ENCODE measurements around the gene ROBO1.

The ROBO1 gene

GRCh38 chr3:78569804-78570203, 1198.0 kb downstream of the ROBO1 start:
- no peak for DNase-seq

GRCh38 chr3:78565712-78566111, 1202.1 kb downstream of the ROBO1 start:
- no peak for DNase-seq

GRCh38 chr3:78562328-78562727, 1205.5 kb downstream of the ROBO1 start:
- DNase-seq = no peak

Data from NCI-H1105 treated with DMSO at 0.1 percent for 48 hours (cell line).